Neuronal stem cell (in vitro differentiated cells): ENCODE results near the gene VTCN1.

Source experiments
- DNase-seq: peaks from one replicate; pipeline ENCODE4 v3.0.0-alpha.2; 2013; ENCODE audit warnings: low spot score
- H2AFZ ChIP-seq: one replicate; pipeline ENCODE4 v1.6.1; 2013; ENCODE audit warnings: mild to moderate bottlenecking, low read length, inconsistent platforms
- H2AK5ac ChIP-seq: 2 replicates; pipeline ENCODE4 v1.6.1; 2013; ENCODE audit warnings: low read depth, mild to moderate bottlenecking, inconsistent platforms, low read length, moderate library complexity, mixed read lengths
- H2BK120ac ChIP-seq: 2 replicates; pipeline ENCODE4 v1.6.1; 2013; ENCODE audit warnings: low read depth, mild to moderate bottlenecking, inconsistent platforms, low read length, moderate library complexity, mixed read lengths
- H2BK12ac ChIP-seq: one replicate; pipeline ENCODE4 v1.6.1; 2013; ENCODE audit warnings: low read length, inconsistent platforms
- H2BK15ac ChIP-seq: 2 replicates; pipeline ENCODE4 v1.6.1; 2013; ENCODE audit warnings: mild to moderate bottlenecking, low read length, inconsistent platforms, mixed read lengths
- H2BK5ac ChIP-seq: one replicate; pipeline ENCODE4 v1.6.1; 2013; ENCODE audit warnings: inconsistent platforms, mild to moderate bottlenecking, low read length, moderate library complexity
- H3K14ac ChIP-seq: one replicate; pipeline ENCODE4 v1.6.1; 2013; ENCODE audit warnings: low read length, inconsistent platforms
- H3K18ac ChIP-seq: 2 replicates; pipeline ENCODE4 v1.6.1; 2013; ENCODE audit warnings: low read length, inconsistent platforms
- H3K23ac ChIP-seq: 2 replicates; pipeline ENCODE4 v1.6.1; 2013; ENCODE audit warnings: low read depth, mild to moderate bottlenecking, mixed read lengths, low read length, inconsistent platforms; ENCODE audit not compliant: poor library complexity
- H3K27ac ChIP-seq: replicated peaks from 3 replicates; pipeline ENCODE4 v1.5.1; 2013; ENCODE audit warnings: low read length, inconsistent platforms
- H3K27me3 ChIP-seq, 3 experiments: 2 replicates each; pipeline ENCODE4 v1.6.1; 2013; ENCODE audit warnings: low read length in 3 of 3, mild to moderate bottlenecking in 2 of 3, inconsistent platforms in 1 of 3, low read depth in 1 of 3, mixed read lengths in 1 of 3, moderate library complexity in 1 of 3; ENCODE audit not compliant: control insufficient read depth in 3 of 3, insufficient read depth in 3 of 3
- H3K36me3 ChIP-seq, 2 donors: replicated peaks in 1 of 2; 2 replicates each; pipeline ENCODE4 v1.6.1; 2013; ENCODE audit warnings: low read length in 2 of 2; ENCODE audit not compliant: control insufficient read depth in 2 of 2, insufficient read depth in 2 of 2
- H3K4ac ChIP-seq: 2 replicates; pipeline ENCODE4 v1.6.1; 2013; ENCODE audit warnings: inconsistent platforms, mild to moderate bottlenecking, low read length, moderate library complexity
- H3K4me1 ChIP-seq, 2 donors: 1 replicate in 1 of 2; 2 replicates in 1 of 2; pipeline ENCODE4 v1.6.1; 2013; ENCODE audit warnings: low read length in 2 of 2, low read depth in 1 of 2; ENCODE audit not compliant: control insufficient read depth in 2 of 2, insufficient read depth in 1 of 2
- H3K4me2 ChIP-seq: one replicate; pipeline ENCODE4 v1.6.1; 2013; ENCODE audit warnings: mild to moderate bottlenecking, low read length, inconsistent platforms; ENCODE audit not compliant: insufficient read depth, poor library complexity, severe bottlenecking
- H3K4me3 ChIP-seq, 2 donors: 2 replicates each; pipeline ENCODE4 v1.5.1; 2013; ENCODE audit warnings: low read length in 2 of 2, mild to moderate bottlenecking in 2 of 2, inconsistent platforms in 1 of 2, moderate library complexity in 1 of 2
- H3K79me1 ChIP-seq: one replicate; pipeline ENCODE4 v1.6.1; 2013; ENCODE audit warnings: low read depth, mild to moderate bottlenecking, inconsistent platforms, low read length, moderate library complexity
- H3K9ac ChIP-seq: one replicate; pipeline ENCODE4 v1.6.1; 2013; ENCODE audit warnings: mild to moderate bottlenecking, low read depth, low read length, inconsistent platforms; ENCODE audit not compliant: poor library complexity
- H3K9me3 ChIP-seq, 2 donors: replicated peaks in 1 of 2; 2 replicates each; pipeline versions ENCODE3 to v1.6.1; 2013; ENCODE audit warnings: low read length in 2 of 2, mild to moderate bottlenecking in 2 of 2, inconsistent platforms in 1 of 2, low read depth in 1 of 2, mixed read lengths in 1 of 2, moderate library complexity in 1 of 2; ENCODE audit not compliant: control insufficient read depth in 2 of 2, insufficient read depth in 1 of 2
- H4K8ac ChIP-seq: one replicate; pipeline ENCODE4 v1.6.1; 2013; ENCODE audit warnings: low read depth, mild to moderate bottlenecking, inconsistent platforms, low read length, moderate library complexity
- H4K91ac ChIP-seq: one replicate; pipeline ENCODE4 v1.6.1; 2013; ENCODE audit warnings: low read length, low read depth, mild to moderate bottlenecking, inconsistent platforms; ENCODE audit not compliant: poor library complexity
- WGBS, 2 donors: extraction: QIAGEN DNeasy Blood & Tissue Kit; methylation state at CpG; one replicate each; pipeline ENCODE4 v1.1.7; 2013; ENCODE audit warnings: missing lambda C conversion rate in 2 of 2, mixed read lengths in 1 of 2; ENCODE audit not compliant: insufficient read length in 2 of 2, insufficient replicate concordance in 1 of 2; ENCODE audit errors: extremely low coverage in 2 of 2; 5-methylcytosine and 5-hydroxymethylcytosine counted together

Gene VTCN1

GRCh38 chr1:117101334-117101733, 109.4 kb downstream of the VTCN1 start:
- no peak overlapping the region for H3K27ac ChIP-seq
- no peak overlapping the region for H2AK5ac ChIP-seq
- no peak overlapping the region for H3K14ac ChIP-seq
- H3K9ac ChIP-seq = no peak overlapping the region
- H3K9me3 ChIP-seq = no peaks in the 10 kb centered on the region
- DNase-seq = no peak
- no peaks in the 10 kb centered on the region for H3K79me1 ChIP-seq
- no peak overlapping the region for H3K4ac ChIP-seq
- H2BK15ac ChIP-seq = no peak overlapping the region
- H3K27me3 ChIP-seq = no peaks in the 10 kb centered on the region
- H2AFZ ChIP-seq = no peak overlapping the region
- peaks cover 17 to 96% of the 10 kb centered on the region in 2 donors for H3K36me3 ChIP-seq
- H3K18ac ChIP-seq = no peak overlapping the region
- no CpG with 5 or more reads among the region's 1 CpG for WGBS, 2 donors
- H4K8ac ChIP-seq = no peak overlapping the region
- H2BK5ac ChIP-seq = no peak overlapping the region
- no peak overlapping the region for H3K23ac ChIP-seq
- no peak overlapping the region for H2BK120ac ChIP-seq
- H3K4me1 ChIP-seq = peaks cover 6 to 7% of the 10 kb centered on the region in 2 donors
- H2BK12ac ChIP-seq = no peak overlapping the region
- H3K4me2 ChIP-seq = no peak overlapping the region
- H4K91ac ChIP-seq = no peak overlapping the region
- no peak overlapping the region for H3K4me3 ChIP-seq

GRCh38 chr1:117098287-117098890, 112.3 kb downstream of the VTCN1 start:
- Histone ChIP-seq H2AK5ac (no peak overlapping the region), H3K9ac (no peak overlapping the region), H3K4me1 (peaks cover 13 to 16% of the 10 kb centered on the region in 2 donors), H3K27ac (no peak overlapping the region), H3K23ac (no peak overlapping the region), H4K8ac (no peak overlapping the region), H3K36me3 (peaks cover 19 to 99% of the 10 kb centered on the region in 2 donors), H2BK15ac (no peak overlapping the region), H3K4me3 (no peak overlapping the region), H3K4ac (no peak overlapping the region), H3K27me3 (no peaks in the 10 kb centered on the region), H2BK12ac (no peak overlapping the region), H3K14ac (no peak overlapping the region), H3K18ac (no peak overlapping the region), H2AFZ (no peak overlapping the region), H2BK5ac (no peak overlapping the region), H4K91ac (no peak overlapping the region), H3K9me3 (no peaks in the 10 kb centered on the region), H2BK120ac (no peak overlapping the region), H3K79me1 (no peaks in the 10 kb centered on the region), H3K4me2 (no peak overlapping the region)
- WGBS, 2 donors = no CpG with 5 or more reads among the region's 4 CpGs
- no peak for DNase-seq

- H2AK5ac ChIP-seq = no peak overlapping the region
- no peaks in the 10 kb centered on the region for H3K79me1 ChIP-seq
- no peak overlapping the region for H3K9ac ChIP-seq
- H3K4ac ChIP-seq = no peak overlapping the region
- H3K4me2 ChIP-seq = no peak overlapping the region
- no peak overlapping the region for H3K18ac ChIP-seq
- no peak overlapping the region for H3K27ac ChIP-seq
- no peak overlapping the region for H4K91ac ChIP-seq
- no peak overlapping the region for H2BK120ac ChIP-seq
- no peak overlapping the region for H3K23ac ChIP-seq
- no peaks in the 10 kb centered on the region for H3K9me3 ChIP-seq
- no CpG with 5 or more reads among the region's 4 CpGs for WGBS, 2 donors
- no peak overlapping the region for H3K4me3 ChIP-seq
- H2BK15ac ChIP-seq = no peak overlapping the region
- H4K8ac ChIP-seq = no peak overlapping the region
- H3K27me3 ChIP-seq = no peaks in the 10 kb centered on the region
- no peak for DNase-seq
- no peak overlapping the region for H2BK5ac ChIP-seq
- H2AFZ ChIP-seq = no peak overlapping the region
- H2BK12ac ChIP-seq = no peak overlapping the region
- peaks cover 16 to 98% of the 10 kb centered on the region in 2 donors for H3K36me3 ChIP-seq
- H3K4me1 ChIP-seq = peaks cover 21 to 25% of the 10 kb centered on the region in 2 donors
- no peak overlapping the region for H3K14ac ChIP-seq
These were observed 113.3 kb downstream of the VTCN1 start for GRCh38 chr1:117097443-117097842.

- H2BK5ac ChIP-seq = no peak overlapping the region
- H3K4me3 ChIP-seq = no peak overlapping the region
- no peak overlapping the region for H4K91ac ChIP-seq
- no peaks in the 10 kb centered on the region for H3K27me3 ChIP-seq
- no peak overlapping the region for H2BK12ac ChIP-seq
- no peak overlapping the region for H2BK15ac ChIP-seq
- H3K9me3 ChIP-seq = no peaks in the 10 kb centered on the region
- no peak overlapping the region for H2AFZ ChIP-seq
- no peak overlapping the region for H3K18ac ChIP-seq
- H3K23ac ChIP-seq = no peak overlapping the region
- peaks cover 21 to 26% of the 10 kb centered on the region in 2 donors for H3K4me1 ChIP-seq
- DNase-seq = no peak
- H3K9ac ChIP-seq = no peak overlapping the region
- WGBS, 2 donors = no CpG with 5 or more reads among the region's 3 CpGs
- no peak overlapping the region for H3K4ac ChIP-seq
- no peaks in the 10 kb centered on the region for H3K79me1 ChIP-seq
- H3K14ac ChIP-seq = no peak overlapping the region
- no peak overlapping the region for H2BK120ac ChIP-seq
- no peak overlapping the region for H3K4me2 ChIP-seq
- no peak overlapping the region for H4K8ac ChIP-seq
- H3K27ac ChIP-seq = no peak overlapping the region
- peaks cover 14 to 98% of the 10 kb centered on the region in 2 donors for H3K36me3 ChIP-seq
- H2AK5ac ChIP-seq = no peak overlapping the region
These were observed 113.7 kb downstream of the VTCN1 start for GRCh38 chr1:117096951-117097408.
